Measurements from ENCODE around the gene PPP1R13B. TPM values are rescaled to one million over a fixed set of nuclear protein-coding genes. Genes with fewer than 3 reads are reported as not detected.

PPP1R13B gene
- total RNA-seq, 1 donor from 2014 or later = 16.2 TPM

- ChIA-PET POLR2A (no interaction called here), CTCF (no interaction called here)
- H3K27me3 Mint-ChIP-seq = no peaks in the 10 kb centered on the region
- H3K4me1 Mint-ChIP-seq = no peaks in the 10 kb centered on the region
- no peak overlapping the region for H3K4me3 Mint-ChIP-seq
- H3K36me3 Mint-ChIP-seq (ENCODE audit: low read depth) = no peaks in the 10 kb centered on the region
- H3K9me3 Mint-ChIP-seq = no peaks in the 10 kb centered on the region
- no peak for TF ChIP-seq CTCF (IDR thresholded peaks at IDR 0.05)
- no peak for DNase-seq
- intact Hi-C loops (cut with micrococcal nuclease) = no loop called here
- no peak for ATAC-seq (ENCODE audit: low read depth)
- no peak overlapping the region for H3K27ac Mint-ChIP-seq
Measured at GRCh38 chr14:103836976-103837725, 10.2 kb downstream of the PPP1R13B start.

DNA sequence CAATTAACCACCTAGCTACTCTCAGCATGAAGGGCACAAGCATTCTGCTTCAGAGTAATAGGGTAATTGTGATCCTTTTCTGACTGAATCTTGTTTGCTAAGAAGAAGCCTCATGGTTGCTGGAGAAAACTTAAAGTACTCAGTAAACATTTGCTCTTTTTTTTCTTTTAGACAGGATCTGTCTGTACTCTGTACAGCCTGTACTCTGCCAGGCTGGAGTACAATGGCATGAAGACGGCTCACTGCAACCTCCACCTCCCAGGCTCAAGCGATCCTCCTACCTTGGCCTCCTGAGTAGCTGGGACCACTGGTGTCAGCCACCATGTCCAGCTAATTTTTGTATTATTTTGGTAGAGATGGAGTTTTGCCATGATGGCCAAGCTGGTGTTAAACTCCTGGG is 12.4 kb downstream of the PPP1R13B start:
- Mint-ChIP-seq H3K4me1 (no peaks in the 10 kb centered on the region), H3K9me3 (no peaks in the 10 kb centered on the region), H3K4me3 (no peak overlapping the region), H3K36me3 (ENCODE audit: low read depth) (no peaks in the 10 kb centered on the region), H3K27ac (no peak overlapping the region), H3K27me3 (no peaks in the 10 kb centered on the region)
- CTCF ChIA-PET = no interaction called here
- no peak for DNase-seq
- POLR2A ChIA-PET = no interaction called here
- intact Hi-C loops (cut with micrococcal nuclease) = no loop called here
- no peak for ATAC-seq (ENCODE audit: low read depth)
- no peak for TF ChIP-seq CTCF (IDR thresholded peaks at IDR 0.05)

- intact Hi-C loops (cut with micrococcal nuclease) = no loop called here
- Mint-ChIP-seq H3K4me3 (no peak overlapping the region), H3K27ac (no peak overlapping the region), H3K9me3 (no peaks in the 10 kb centered on the region), H3K36me3 (ENCODE audit: low read depth) (no peaks in the 10 kb centered on the region), H3K4me1 (no peaks in the 10 kb centered on the region), H3K27me3 (no peaks in the 10 kb centered on the region)
- ATAC-seq (ENCODE audit: low read depth) = no peak
- POLR2A ChIA-PET = interaction anchor here (0.7 kb wide), 1 partner anchor 1166 kb away, joined by 6 read pairs; no protein-coding TSS in a partner anchor
- no peak for DNase-seq
- CTCF ChIA-PET = no interaction called here
- no peak for TF ChIP-seq CTCF (IDR thresholded peaks at IDR 0.05)
Measured at GRCh38 chr14:103833711-103834110, 13.7 kb downstream of the PPP1R13B start.

DNA sequence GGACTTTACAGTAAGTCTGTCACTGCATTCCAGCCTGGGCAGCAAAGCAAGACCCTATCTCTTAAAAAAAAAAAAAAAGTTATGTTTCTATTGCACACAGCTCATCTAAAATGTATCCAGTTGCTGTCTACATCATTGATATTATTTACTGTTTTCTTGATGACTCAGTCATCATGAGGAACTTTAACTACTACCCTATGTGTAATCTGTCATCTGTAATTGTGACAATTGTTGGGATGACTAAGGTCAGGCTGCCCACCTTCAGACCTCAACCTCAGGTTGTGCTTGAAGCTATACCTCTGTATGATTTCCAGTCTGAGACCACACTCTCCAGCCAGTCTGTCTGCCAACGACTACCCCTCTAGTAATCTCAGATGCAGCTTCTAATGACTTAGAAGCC is 15.3 kb downstream of the PPP1R13B start:
- POLR2A ChIA-PET = no interaction called here
- ATAC-seq (ENCODE audit: low read depth) = no peak
- H3K27me3 Mint-ChIP-seq = no peaks in the 10 kb centered on the region
- no peaks in the 10 kb centered on the region for H3K36me3 Mint-ChIP-seq (ENCODE audit: low read depth)
- TF ChIP-seq CTCF (IDR thresholded peaks at IDR 0.05) = no peak
- intact Hi-C loops (cut with micrococcal nuclease) = no loop called here
- no peak overlapping the region for H3K27ac Mint-ChIP-seq
- no peak for DNase-seq
- no peaks in the 10 kb centered on the region for H3K9me3 Mint-ChIP-seq
- no peaks in the 10 kb centered on the region for H3K4me1 Mint-ChIP-seq
- CTCF ChIA-PET = no interaction called here
- H3K4me3 Mint-ChIP-seq = no peak overlapping the region

GRCh38 chr14:103830511-103831270 is 16.7 kb downstream of the PPP1R13B start:
- no peak overlapping the region for H3K27ac Mint-ChIP-seq
- TF ChIP-seq CTCF (IDR thresholded peaks at IDR 0.05) = no peak
- DNase-seq = no peak
- H3K36me3 Mint-ChIP-seq (ENCODE audit: low read depth) = no peaks in the 10 kb centered on the region
- H3K9me3 Mint-ChIP-seq = no peaks in the 10 kb centered on the region
- no peak overlapping the region for H3K4me3 Mint-ChIP-seq
- ATAC-seq (ENCODE audit: low read depth) = no peak
- intact Hi-C loops (cut with micrococcal nuclease) = no loop called here
- ChIA-PET POLR2A (no interaction called here), CTCF (no interaction called here)
- no peaks in the 10 kb centered on the region for H3K4me1 Mint-ChIP-seq
- H3K27me3 Mint-ChIP-seq = no peaks in the 10 kb centered on the region

Measured in activated B cell treated with CpG ODN at 0.5 μM for 24 hours (primary cell).